GM19238 (cell line): Measurements from ENCODE around the gene MC5R.
"Not testable (repeated sequence)": the region's sequence is repeated elsewhere in the genome, so short reads cannot be mapped to it uniquely, and the experiment has no call there.

ENCODE experiments used
- DNase-seq: peaks from one replicate; pipeline ENCODE4 v3.0.0; 2011; ENCODE audit warnings: low spot score; ENCODE audit not compliant: insufficient read length

Gene MC5R

GRCh38 chr18:13836559-13836958, 12.6 kb downstream of the MC5R start:
- no peak for DNase-seq

GRCh38 chr18:13849791-13850190, 25.8 kb downstream of the MC5R start:
- no peak for DNase-seq

DNA sequence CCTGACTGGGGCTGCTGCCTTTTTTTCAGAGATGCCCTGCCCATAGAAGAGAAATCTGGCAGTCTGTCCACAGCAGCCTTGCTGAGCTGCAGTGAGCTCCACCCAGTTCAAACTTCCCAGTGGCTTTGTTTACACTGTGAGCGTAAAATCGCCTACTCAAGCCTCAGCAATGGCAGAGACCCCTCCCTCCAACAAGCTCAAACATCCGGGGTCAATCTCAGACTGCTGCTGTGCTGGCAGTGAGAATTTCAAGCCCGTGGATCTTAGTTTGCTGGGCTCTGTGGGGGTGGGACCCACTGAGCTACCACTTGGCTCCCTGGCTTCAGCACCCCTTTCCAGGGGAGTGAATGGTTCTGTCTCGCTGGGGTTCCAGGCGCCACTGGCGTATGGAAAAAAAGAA, 38.9 kb downstream of the MC5R start:
- DNase-seq, result not testable (repeated sequence)

DNA sequence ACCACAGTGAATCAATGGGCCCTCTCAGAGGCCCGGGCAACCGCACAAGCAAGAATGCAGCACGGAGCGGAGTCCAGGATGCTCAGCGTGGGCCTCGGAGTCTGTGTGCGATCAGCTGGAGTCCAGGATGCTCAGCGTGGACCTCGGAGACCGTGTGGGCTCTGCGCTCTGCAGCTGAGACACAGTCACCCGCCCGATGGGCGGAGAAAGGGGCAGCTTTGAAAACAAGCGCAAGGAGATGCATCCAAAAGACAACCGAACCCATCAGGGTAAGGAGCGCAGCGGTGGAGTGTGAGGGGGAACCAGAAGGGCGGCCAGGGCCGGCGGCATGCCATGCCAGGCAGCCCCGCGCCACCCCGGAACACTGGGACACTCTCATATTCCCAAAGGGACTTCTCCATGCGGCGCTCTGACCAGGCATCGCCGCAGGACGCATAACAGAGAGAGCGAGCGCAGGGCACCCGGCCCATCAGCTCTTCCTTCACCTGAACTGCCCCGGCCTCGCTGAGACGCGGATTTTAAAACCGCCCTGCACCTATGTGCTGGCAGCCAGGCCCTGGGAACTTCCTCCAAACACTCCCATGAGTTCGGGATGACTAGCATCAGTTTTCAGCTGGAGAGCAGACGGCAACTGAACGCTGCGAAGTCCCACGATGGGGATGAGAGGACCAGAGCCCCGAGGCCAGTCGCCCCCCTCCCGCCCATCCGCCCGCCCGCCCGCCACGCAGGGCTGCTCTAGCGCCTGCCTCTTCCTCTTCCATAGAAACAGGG, 44.7 kb downstream of the MC5R start:
- no peak for DNase-seq

DNA sequence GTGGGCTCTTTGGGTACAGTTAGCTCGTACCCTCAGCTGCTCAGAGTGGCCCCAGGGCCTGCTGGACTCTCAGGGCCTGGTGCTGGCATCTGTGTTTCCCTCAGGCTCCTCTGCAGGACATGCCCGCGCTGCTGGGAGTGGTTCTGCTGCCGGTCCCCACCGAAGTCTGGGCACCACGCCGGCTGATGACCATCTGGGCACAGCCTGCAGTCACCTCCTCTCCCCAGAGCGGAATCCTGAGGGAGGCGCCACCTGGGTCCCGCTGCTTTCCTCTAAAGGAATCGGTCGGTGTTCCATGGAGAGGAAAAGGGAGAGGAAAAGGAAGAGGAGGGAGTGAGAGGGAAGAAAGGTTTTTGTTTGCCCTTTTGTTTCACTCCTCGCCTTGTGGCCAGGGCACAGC, 47.8 kb downstream of the MC5R start:
- no peak for DNase-seq

DNA sequence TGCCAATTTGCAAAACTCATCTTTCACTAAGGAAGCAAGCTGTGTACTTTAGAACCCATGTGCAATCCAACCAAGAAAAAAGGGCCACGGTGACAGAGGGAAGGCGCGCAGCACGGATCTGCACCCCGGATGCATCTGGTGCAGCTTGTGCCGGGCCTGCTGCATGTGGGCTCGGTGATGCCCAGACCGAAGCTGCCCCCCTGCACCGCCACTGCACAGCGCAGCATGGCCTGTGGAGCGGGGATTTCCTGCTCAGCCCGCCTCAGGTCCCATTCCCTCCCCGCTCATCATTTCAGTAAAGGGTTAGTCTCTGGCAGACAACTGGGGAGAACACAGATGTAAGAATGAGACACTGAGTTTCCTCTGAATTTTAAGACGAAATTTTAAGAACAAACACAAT, 48.4 kb downstream of the MC5R start:
- no peak for DNase-seq

- DNase-seq, result no peak
These were observed 49.0 kb downstream of the MC5R start for GRCh38 chr18:13872932-13873331.

GRCh38 chr18:13874558-13874957, 50.6 kb downstream of the MC5R start:
- no peak for DNase-seq
